ENCODE measurements around the gene TK1. TPM values are rescaled to one million over a fixed set of nuclear protein-coding genes. Genes with fewer than 3 reads are reported as not detected.

TK1 gene
- total and polyA plus RNA-seq, 2 donors (not counting 1 experiment from before 2014, with no cell fraction given): 2.2 to 3.8 TPM

- Histone ChIP-seq H3K4me3 (ENCODE audit: control extremely low read depth in 1 of 5, extremely low read depth in 1 of 5, insufficient read depth in 1 of 5, low read depth in 2 of 5, low read length in 4 of 5) (no peak within 1 kb of the TSS), H3K4me2 (replicated peaks; ENCODE audit: low read depth, low read length, poor library complexity, severe bottlenecking) (peak within 1 kb of the TSS; percentile 61), H3K36me3 (replicated peaks in 1 of 2; ENCODE audit: control extremely low read depth in 1 of 2, control insufficient read depth in 1 of 2, extremely low read depth in 1 of 2, insufficient read depth in 2 of 2, low read length in 1 of 2) (no peaks in the 10 kb centered on the region), H3K79me2 (ENCODE audit: control insufficient read depth, insufficient read depth, low read length) (no peaks in the 10 kb centered on the region), H3K27ac (ENCODE audit: low read length in 2 of 2) (no peak within 1 kb of the TSS), H3K9me3 (ENCODE audit: control extremely low read depth in 1 of 3, control insufficient read depth in 2 of 3, insufficient read depth in 1 of 3, low read length in 2 of 3) (peaks cover 0 to 17% (median 0%) of the 10 kb centered on the region in 3 donors), H3K27me3 (replicated peaks in 1 of 4; ENCODE audit: control extremely low read depth in 1 of 4, control insufficient read depth in 3 of 4, insufficient read depth in 4 of 4, low read length in 3 of 4) (peaks cover 0 to 64% (median 25%) of the 10 kb centered on the region in 4 experiments), H3K4me1 (ENCODE audit: control insufficient read depth in 2 of 2, insufficient read depth in 2 of 2, low read length in 2 of 2) (peaks cover 22 to 25% of the 10 kb centered on the region in 2 donors), H4K20me1 (ENCODE audit: control insufficient read depth, insufficient read depth, low read length, poor library complexity, severe bottlenecking) (no peaks in the 10 kb centered on the region), H3K9ac (ENCODE audit: low read length) (no peak within 1 kb of the TSS), H2AFZ (ENCODE audit: insufficient read depth, low read depth, low read length, poor library complexity, severe bottlenecking) (no peak within 1 kb of the TSS)
- ATAC-seq (ENCODE audit: low read depth) (no peak), DNase-seq (peak; percentile 17)
- WGBS (ENCODE audit: insufficient coverage): 34% methylated on average over 47 of the region's 52 CpGs
- no peak within 1 kb of the TSS for H3K27ac Mint-ChIP-seq
- H3K4me3 Mint-ChIP-seq: peak within 1 kb of the TSS; percentile 37
- intact Hi-C loops (cut with micrococcal nuclease): no loop called here
- H3K4me1 Mint-ChIP-seq: peaks cover 15% of the 10 kb centered on the region
- POLR2A ChIA-PET: interaction anchor here (0.7 kb wide), 1 partner anchor 17 kb away, joined by 3 read pairs; no protein-coding TSS in a partner anchor
- peaks cover 21% of the 10 kb centered on the region for H3K27me3 Mint-ChIP-seq
- TF ChIP-seq CTCF (IDR thresholded peaks at IDR 0.05) (no peak), EZH2 (IDR thresholded peaks at IDR 0.05; ENCODE audit: borderline replicate concordance, insufficient read depth, low read depth, low read length, poor library complexity, severe bottlenecking) (no peak)
- no peaks in the 10 kb centered on the region for H3K9me3 Mint-ChIP-seq (ENCODE audit: insufficient read depth)
- CTCF ChIA-PET: interaction anchor here (0.6 kb wide), 1 partner anchor 190 kb away, joined by 3 read pairs; no protein-coding TSS in a partner anchor
Observed at GRCh38 chr17:78230996-78231935, 44.4 kb upstream of the TK1 start, which contains the start of gene TMEM235. TMEM235 (plus strand) TSS chr17:78231631; CDS start chr17:78232024, 393 bp downstream.
